Fibroblast of the conjunctiva (primary cell): ENCODE measurements around the gene ATP5IF1.

Source experiments
- DNase-seq: peaks from one replicate; pipeline ENCODE4 v3.0.0-alpha.2; 2010; ENCODE audit warnings: low read depth

ATP5IF1 gene

DNA sequence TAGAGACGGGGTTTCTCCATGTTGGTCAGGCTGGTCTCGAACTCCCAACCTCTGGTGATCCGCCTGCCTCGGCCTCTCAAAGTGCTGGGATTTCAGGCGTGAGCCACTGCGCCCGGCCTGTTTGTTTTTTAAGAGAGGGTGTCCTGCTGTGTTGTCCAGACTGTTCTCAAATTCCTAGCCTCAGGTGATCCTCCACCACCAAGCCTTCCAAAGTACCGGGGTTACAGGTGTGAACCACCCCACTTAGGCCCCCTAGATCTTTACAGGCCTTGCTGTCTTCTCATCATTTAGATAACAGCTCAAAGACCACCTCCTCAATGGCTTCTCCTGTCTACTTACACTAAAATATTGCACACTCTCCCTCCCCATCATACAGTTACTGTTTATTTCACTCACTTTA is 29.7 kb downstream of the ATP5IF1 start:
- no peak for DNase-seq

DNA sequence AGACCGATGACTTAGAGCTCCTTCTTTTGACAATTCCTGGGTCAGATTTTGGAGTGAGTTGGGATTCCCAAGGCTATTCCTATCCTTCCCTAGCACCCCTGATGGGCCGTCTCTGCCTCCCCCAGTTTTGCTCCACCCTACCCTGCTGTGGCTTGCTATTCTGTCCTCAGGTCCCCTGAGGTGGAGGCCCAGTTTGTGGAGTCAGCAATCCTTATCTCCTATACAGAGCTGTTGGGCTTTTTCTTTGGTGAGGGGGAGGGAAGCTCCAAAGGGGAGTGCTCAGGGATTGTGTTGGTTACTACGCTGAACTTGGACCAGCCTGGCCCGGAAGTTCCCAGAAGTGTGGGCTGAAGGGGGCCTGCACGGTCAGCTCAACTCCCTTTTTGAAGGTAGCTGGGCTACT is 31.0 kb downstream of the ATP5IF1 start:
- DNase-seq: no peak

DNA sequence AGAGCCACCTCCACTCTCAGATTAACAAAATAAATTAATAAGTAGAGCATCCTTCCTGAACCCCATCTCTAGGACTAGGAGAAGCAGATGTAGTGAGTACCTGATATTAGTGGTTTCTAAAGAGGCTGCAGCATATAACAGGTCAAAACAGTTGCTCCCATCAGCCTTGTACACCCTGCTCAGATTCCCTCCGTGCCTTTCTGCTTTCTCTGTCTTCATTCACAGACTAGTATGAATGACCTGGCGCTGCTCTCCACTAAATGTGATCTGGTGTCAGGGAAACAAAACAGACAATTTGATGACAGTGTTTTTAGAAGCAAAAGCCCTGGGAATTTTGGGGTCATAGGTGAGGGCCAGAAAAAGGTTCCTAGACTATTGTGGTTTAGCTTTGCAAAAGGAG is 31.7 kb downstream of the ATP5IF1 start:
- no peak for DNase-seq

DNA sequence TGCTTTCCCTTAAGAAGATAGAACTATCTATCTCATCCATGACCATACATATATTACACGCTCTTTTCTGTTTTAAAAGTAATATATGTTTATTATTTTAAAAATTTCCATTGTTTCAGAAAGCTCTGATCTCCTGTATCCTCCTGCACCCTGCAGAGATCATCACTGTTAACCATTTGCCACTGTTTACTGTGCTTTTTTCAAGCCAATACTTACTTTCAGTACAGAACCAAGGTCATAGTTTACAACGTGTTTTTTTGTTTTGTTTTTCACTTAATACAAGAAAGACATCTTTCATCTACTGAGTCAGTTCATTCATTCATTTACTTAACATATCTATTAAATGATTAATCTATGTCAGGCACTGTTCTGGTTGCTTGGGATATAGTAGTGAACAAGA is 33.6 kb downstream of the ATP5IF1 start:
- no peak for DNase-seq

DNA sequence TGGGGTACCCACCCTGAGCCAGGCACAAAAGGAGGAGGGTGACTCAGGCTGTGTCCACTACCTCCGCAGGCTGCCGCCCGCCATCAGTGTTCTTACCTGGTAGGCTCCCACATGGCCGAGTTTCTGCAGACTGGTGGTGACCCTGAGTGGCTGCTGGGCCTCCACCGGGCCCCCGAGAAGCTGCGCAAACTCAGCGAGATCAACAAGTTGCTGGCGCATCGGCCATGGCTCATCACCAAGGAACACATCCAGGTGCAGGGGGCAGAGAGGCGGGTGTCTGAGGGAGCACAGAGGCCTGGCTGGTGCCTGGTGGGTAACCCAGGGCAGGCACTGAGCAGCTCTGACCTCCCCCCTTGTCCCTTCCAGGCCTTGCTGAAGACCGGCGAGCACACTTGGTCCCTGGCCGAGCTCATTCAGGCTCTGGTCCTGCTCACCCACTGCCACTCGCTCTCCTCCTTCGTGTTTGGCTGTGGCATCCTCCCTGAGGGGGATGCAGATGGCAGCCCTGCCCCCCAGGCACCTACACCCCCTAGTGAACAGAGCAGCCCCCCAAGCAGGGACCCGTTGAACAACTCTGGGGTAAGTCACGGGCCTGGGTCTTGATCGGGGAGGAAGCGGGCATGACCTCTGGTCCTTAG is 36.4 kb downstream of the ATP5IF1 start:
- DNase-seq: no peak

- no peak for DNase-seq
These were observed 37.4 kb downstream of the ATP5IF1 start for GRCh38 chr1:28273216-28273860.

DNA sequence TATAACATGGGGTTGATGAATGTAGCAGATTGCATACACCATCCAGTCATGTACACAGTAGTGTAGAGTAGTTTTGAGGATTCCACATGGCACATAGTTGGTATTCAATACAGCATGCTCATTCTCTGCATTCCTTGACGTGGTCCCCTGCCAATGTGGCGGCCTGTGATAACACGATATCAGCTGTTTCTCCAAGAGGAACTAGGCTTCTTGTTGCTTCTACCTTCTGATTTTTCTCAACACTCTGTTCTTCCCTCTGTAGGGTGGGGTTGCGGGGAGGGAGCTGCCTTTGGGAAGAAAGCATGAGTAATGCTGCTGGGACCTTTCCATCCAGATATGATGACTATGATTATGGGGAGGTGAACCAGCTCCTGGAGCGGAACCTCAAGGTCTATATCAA is 42.8 kb downstream of the ATP5IF1 start:
- DNase-seq: no peak

DNA sequence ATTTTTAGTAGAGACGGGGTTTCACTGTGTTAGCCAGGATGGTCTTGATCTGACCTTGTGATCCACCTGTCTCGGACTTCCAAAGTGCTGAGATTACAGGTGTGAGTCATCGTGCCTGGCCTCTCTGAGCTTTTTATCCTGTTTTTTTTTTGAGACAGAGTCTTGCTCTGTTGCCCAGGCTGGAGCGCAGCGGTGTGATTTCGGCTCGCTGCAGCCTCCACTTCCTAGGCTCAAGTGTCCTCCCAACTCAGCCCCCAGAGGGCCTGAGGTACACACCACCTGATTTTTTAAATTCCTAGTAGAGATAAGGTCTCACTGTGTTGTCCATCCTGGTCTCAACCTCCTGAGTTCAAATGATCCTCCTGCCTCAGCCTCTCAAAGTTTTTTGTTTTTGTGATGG is 43.8 kb downstream of the ATP5IF1 start:
- no peak for DNase-seq

DNA sequence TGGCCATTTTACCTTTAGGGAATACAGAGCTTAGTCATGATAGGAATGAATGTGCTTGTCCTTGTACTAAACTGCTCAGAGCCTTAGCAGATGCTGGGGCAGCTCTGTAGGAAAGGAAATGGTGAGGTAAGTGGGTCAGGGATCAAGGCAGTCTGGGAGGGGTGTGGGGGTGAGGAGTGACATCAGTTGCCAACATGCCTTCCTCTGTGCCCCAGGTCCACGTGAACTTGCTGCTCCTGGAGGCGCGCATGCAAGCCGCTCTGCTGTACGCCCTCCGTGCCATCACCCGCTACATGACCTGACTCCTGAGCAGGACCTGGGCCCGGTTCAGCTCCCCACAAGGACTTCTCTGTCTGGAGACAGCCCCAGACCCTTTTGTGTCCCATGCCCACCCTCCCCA is 44.6 kb downstream of the ATP5IF1 start:
- no peak for DNase-seq

DNA sequence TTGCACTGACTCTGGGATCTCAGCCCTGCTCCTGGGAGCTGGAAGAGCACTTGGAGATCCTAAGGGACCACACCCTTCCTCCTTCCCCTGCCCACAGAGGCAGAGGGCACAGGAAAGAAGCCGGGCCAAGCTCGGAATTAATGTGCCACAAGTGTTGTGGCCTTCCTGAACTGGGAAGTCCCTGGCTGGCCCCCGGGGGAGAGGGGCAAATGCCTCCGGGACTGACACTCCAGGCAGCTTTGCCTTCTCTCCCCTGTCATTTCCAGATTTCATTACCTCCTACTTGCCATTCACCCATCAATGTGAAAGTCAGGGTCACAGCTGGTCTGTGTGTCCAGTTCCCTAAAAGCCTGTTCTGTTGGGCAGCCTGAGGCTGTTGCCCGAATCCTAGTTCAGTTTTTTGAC is 45.1 kb downstream of the ATP5IF1 start:
- DNase-seq: no peak

DNA sequence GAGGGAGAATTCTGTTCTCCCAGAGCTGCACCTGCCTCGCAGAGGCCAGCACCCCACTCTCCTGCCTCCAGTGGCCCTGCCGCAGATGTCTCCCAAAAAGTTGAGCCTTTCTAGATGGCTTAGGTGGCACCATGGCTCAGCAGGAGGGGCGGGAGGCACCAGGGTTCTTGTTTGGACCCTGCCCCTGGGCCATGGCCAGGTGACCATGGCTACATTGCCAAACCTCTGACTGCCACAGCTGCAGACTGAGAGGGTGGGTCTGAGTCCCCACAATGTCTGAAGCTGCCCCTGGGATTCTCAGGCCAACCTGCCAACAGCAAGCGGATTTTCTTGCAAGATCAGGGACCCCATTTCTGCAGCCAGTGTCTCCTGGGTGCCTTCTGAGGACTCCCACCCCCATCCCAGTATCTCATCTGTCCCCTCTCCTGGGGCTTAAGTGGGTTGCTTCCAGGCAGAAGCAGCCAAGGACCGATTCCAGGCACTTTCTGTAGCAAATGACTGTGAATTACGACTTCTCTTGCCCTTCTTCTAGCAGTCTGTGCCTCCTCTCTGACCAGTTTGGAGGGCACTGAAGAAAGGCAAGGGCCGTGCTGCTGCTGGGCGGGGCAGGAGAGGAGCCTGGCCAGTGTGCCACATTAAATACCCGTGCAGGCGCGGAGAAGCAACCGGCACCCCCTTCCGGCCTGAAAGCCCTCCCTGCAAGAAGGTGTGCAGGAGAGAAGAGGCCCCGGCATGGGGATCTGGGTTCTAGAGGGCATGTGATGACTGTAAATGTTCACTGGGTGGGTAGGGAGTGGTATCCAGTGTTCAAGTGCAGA is 45.9 kb downstream of the ATP5IF1 start:
- no peak for DNase-seq

DNA sequence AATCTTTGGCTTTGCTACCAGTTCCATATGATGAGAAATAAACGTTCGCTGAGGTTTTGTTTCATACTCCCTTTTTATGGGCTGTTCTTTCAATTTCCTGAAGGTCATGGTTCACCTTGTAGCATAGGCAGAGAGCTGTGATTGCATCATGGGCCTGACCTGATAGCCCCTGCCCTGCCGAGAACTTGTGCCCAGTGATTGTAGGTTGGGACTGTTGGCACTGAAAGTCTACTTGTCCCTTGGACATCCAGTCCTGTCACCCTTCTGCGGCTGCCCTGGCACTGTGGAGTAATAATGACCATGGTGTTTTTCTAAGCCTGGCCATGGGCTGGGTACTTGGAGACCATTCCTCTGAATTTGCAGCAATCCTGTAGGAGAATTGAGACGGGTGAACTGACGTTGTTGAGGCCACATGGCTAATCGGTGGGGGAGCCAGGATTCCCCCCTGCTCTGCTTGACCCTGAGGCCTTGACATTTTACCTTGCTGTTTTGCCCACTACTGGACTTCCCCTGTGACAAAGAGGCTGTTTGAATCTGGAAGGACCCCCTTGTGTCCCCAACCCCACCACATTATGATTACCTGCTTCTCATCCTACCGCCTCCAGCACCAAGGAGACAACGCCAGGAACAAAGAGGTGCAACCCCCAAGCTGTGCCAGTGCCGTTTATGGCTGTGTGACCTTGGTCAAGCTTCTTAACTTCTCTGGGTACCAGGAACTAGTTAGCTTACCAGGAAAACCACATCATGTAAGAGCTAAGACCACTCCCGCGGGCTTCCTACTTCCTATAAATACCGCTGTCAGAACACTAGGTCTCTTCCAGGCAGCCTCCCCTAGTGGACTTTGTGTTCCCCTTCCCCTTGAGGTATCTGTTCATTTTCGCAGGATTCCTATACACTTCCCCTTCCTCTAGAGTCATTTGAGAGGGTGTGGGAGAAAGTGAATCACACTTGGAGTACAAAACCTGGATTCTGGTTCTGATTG is 46.8 kb downstream of the ATP5IF1 start:
- DNase-seq: no peak

- no peak for DNase-seq
These were observed 50.2 kb downstream of the ATP5IF1 start for GRCh38 chr1:28286111-28286510.
